ENCODE data around the gene TSPAN18. TPM values are rescaled to one million over a fixed set of nuclear protein-coding genes. Genes with fewer than 3 reads are reported as not detected.
A peak's percentile ranks its signal among the peaks of the same experiment; 100 is the strongest.

Gene TSPAN18
- total RNA-seq, 1 experiment from 2014 or later, result 2.8 TPM

GRCh38 chr11:44976576-44976975 is 249.8 kb downstream of the TSPAN18 start:
- no peak for DNase-seq (ENCODE audit: low spot score)
- Histone ChIP-seq H3K4me3 (ENCODE audit: low read depth, low read length, poor library complexity, severe bottlenecking) (no peak overlapping the region), H3K4me1 (ENCODE audit: insufficient read depth, low read length, poor library complexity, severe bottlenecking) (peaks cover 15% of the 10 kb centered on the region), H3K27ac (ENCODE audit: low read depth, low read length, poor library complexity, severe bottlenecking) (no peak overlapping the region), H3K9me3 (ENCODE audit: low read depth, low read length, poor library complexity, severe bottlenecking) (no peaks in the 10 kb centered on the region), H3K36me3 (ENCODE audit: insufficient read depth, low read length, poor library complexity, severe bottlenecking) (no peaks in the 10 kb centered on the region), H3K27me3 (replicated peaks; ENCODE audit: insufficient read depth, low read depth, low read length, poor library complexity) (no peaks in the 10 kb centered on the region)
- ChIA-PET CTCF (no interaction called here), POLR2A (ENCODE audit: low non-redundant PET) (no interaction called here)
- BruUV-seq (replicated peaks), result no TSS peak
- TF ChIP-seq EZH2 (IDR thresholded peaks at IDR 0.05; ENCODE audit: borderline replicate concordance, low read depth, low read length, poor library complexity, severe bottlenecking), result no peak
- TF ChIP-seq CTCF (conservative IDR thresholded peaks at IDR 0.05; ENCODE audit: low read depth, low read length), result no peak
- intact Hi-C loops (cut with micrococcal nuclease; ENCODE audit: unreplicated experiment), result no loop called here

- ChIA-PET POLR2A (ENCODE audit: low non-redundant PET) (no interaction called here), CTCF (interaction anchor here (0.5 kb wide), 1 partner anchor 608 kb away, joined by 3 read pairs; no protein-coding TSS in a partner anchor)
- Histone ChIP-seq H3K9me3 (ENCODE audit: low read depth, low read length, poor library complexity, severe bottlenecking) (no peaks in the 10 kb centered on the region), H3K4me1 (ENCODE audit: insufficient read depth, low read length, poor library complexity, severe bottlenecking) (peaks cover 15% of the 10 kb centered on the region), H3K27me3 (replicated peaks; ENCODE audit: insufficient read depth, low read depth, low read length, poor library complexity) (no peaks in the 10 kb centered on the region), H3K4me3 (ENCODE audit: low read depth, low read length, poor library complexity, severe bottlenecking) (no peak overlapping the region), H3K27ac (ENCODE audit: low read depth, low read length, poor library complexity, severe bottlenecking) (no peak overlapping the region), H3K36me3 (ENCODE audit: insufficient read depth, low read length, poor library complexity, severe bottlenecking) (no peaks in the 10 kb centered on the region)
- BruUV-seq (replicated peaks), result no TSS peak
- peak; percentile 76 for DNase-seq (ENCODE audit: low spot score)
- intact Hi-C loops (cut with micrococcal nuclease; ENCODE audit: unreplicated experiment), result no loop called here
- TF ChIP-seq EZH2 (IDR thresholded peaks at IDR 0.05; ENCODE audit: borderline replicate concordance, low read depth, low read length, poor library complexity, severe bottlenecking), result no peak
- peak; percentile 50 for TF ChIP-seq CTCF (conservative IDR thresholded peaks at IDR 0.05; ENCODE audit: low read depth, low read length)
Measured at GRCh38 chr11:44977493-44977984, 250.8 kb downstream of the TSPAN18 start.

GRCh38 chr11:44978274-44978960 is 251.7 kb downstream of the TSPAN18 start:
- no peaks in the 10 kb centered on the region for H3K27me3 ChIP-seq (replicated peaks; ENCODE audit: insufficient read depth, low read depth, low read length, poor library complexity)
- H3K4me1 ChIP-seq (ENCODE audit: insufficient read depth, low read length, poor library complexity, severe bottlenecking), result peaks cover 15% of the 10 kb centered on the region
- no peak for DNase-seq (ENCODE audit: low spot score)
- no peaks in the 10 kb centered on the region for H3K9me3 ChIP-seq (ENCODE audit: low read depth, low read length, poor library complexity, severe bottlenecking)
- H3K36me3 ChIP-seq (ENCODE audit: insufficient read depth, low read length, poor library complexity, severe bottlenecking), result no peaks in the 10 kb centered on the region
- ChIA-PET CTCF (no interaction called here), POLR2A (ENCODE audit: low non-redundant PET) (interaction anchor here (0.6 kb wide), 1 partner anchor 978 kb away, joined by 3 read pairs; no protein-coding TSS in a partner anchor)
- H3K4me3 ChIP-seq (ENCODE audit: low read depth, low read length, poor library complexity, severe bottlenecking), result no peak overlapping the region
- TF ChIP-seq CTCF (conservative IDR thresholded peaks at IDR 0.05; ENCODE audit: low read depth, low read length) (no peak), EZH2 (IDR thresholded peaks at IDR 0.05; ENCODE audit: borderline replicate concordance, low read depth, low read length, poor library complexity, severe bottlenecking) (no peak)
- no peak overlapping the region for H3K27ac ChIP-seq (ENCODE audit: low read depth, low read length, poor library complexity, severe bottlenecking)
- no TSS peak for BruUV-seq (replicated peaks)
- intact Hi-C loops (cut with micrococcal nuclease; ENCODE audit: unreplicated experiment), result no loop called here

All from A673 (cell line).